Hepatocyte (in vitro differentiated cells): ENCODE measurements around the gene ADGRG6. TPM values are rescaled to one million over a fixed set of nuclear protein-coding genes. Genes with fewer than 3 reads are reported as not detected.
A peak's percentile ranks its signal among the peaks of the same experiment; 100 is the strongest.

ENCODE experiments used
- DNase-seq: peaks from one replicate; pipeline ENCODE4 v3.0.0-alpha.2; 2016; ENCODE audit warnings: low spot score
- H2AFZ ChIP-seq: fragments of 200-600 bp; sonication (generic); 2 replicates; pipeline ENCODE4 v1.6.0; 2016; ENCODE audit warnings: antibody characterized with exemption, mild to moderate bottlenecking
- H3K27ac ChIP-seq: fragments of 200-600 bp; sonication (generic); 2 replicates; pipeline ENCODE4 v1.5.1; 2016; ENCODE audit warnings: mild to moderate bottlenecking
- H3K27me3 ChIP-seq: fragments of 200-600 bp; sonication (generic); 2 replicates; pipeline ENCODE4 v1.6.1; 2016
- H3K36me3 ChIP-seq: fragments of 200-600 bp; sonication (generic); replicated peaks from 2 replicates; pipeline ENCODE4 v1.5.1; 2016; ENCODE audit warnings: low read depth; ENCODE audit not compliant: insufficient read depth
- H3K4me1 ChIP-seq: fragments of 200-600 bp; sonication (generic); 2 replicates; pipeline ENCODE4 v1.5.1; 2016; ENCODE audit warnings: mild to moderate bottlenecking, moderate library complexity; ENCODE audit not compliant: insufficient read depth
- H3K4me2 ChIP-seq: fragments of 200-600 bp; sonication (generic); 2 replicates; pipeline ENCODE4 v1.6.0; 2016
- H3K4me3 ChIP-seq: fragments of 200-600 bp; sonication (generic); 2 replicates; pipeline ENCODE4 v1.5.1; 2016; ENCODE audit warnings: mild to moderate bottlenecking
- H3K79me2 ChIP-seq: fragments of 200-600 bp; sonication (generic); 2 replicates; pipeline ENCODE4 v1.6.0; 2017; ENCODE audit warnings: mild to moderate bottlenecking
- H3K9me2 ChIP-seq: fragments of 200-600 bp; sonication (generic); replicated peaks from 2 replicates; pipeline ENCODE4 v1.6.0; 2017; ENCODE audit warnings: mild to moderate bottlenecking; ENCODE audit not compliant: insufficient read depth
- H3K9me3 ChIP-seq: fragments of 200-600 bp; sonication (generic); 2 replicates; pipeline ENCODE4 v1.5.1; 2016; ENCODE audit warnings: low read depth, mild to moderate bottlenecking
- H4K20me1 ChIP-seq: fragments of 200-600 bp; sonication (generic); 2 replicates; pipeline ENCODE4 v1.6.0; 2016; ENCODE audit warnings: mild to moderate bottlenecking; ENCODE audit not compliant: insufficient read depth, poor library complexity, severe bottlenecking
- EZH2 ChIP-seq: fragments of 200-600 bp; sonication (generic); IDR thresholded peaks from 2 replicates; pipeline ENCODE4 v1.6.1; 2016; ENCODE audit warnings: antibody characterized with exemption, mild to moderate bottlenecking, borderline replicate concordance
- EZH2phosphoT487 ChIP-seq: fragments of 200-600 bp; sonication (generic); IDR thresholded peaks from one replicate; pipeline ENCODE4 v1.6.1; 2018; ENCODE audit warnings: antibody characterized with exemption, mild to moderate bottlenecking, low read depth, moderate library complexity; ENCODE audit not compliant: unreplicated experiment, severe bottlenecking
- WGBS: methylation state at CpG from one replicate; pipeline ENCODE4 v1.1.6; 2016; ENCODE audit warnings: low lambda C conversion rate; ENCODE audit errors: missing lambda C conversion rate; 5-methylcytosine and 5-hydroxymethylcytosine counted together
- polyA plus RNA-seq: library from polyadenylated mRNA; unstranded; fragments of >200 nt; fragmentation: Nextera tagmentation; extraction: Ambion mirVana; gene quantifications from 2 replicates; pipeline ENCODE4 v1.2.1, GENCODE V29; 2016
- total RNA-seq: library from RNA; depleted of rRNA; stranded (reverse); fragments of >200 nt; gene quantifications from 2 replicates; pipeline ENCODE4 v1.2.3, GENCODE V29; 2014
- TF ChIP-seq, protein P1 (sequence below): fragments of 200-600 bp; sonication (generic); IDR thresholded peaks from 2 replicates; pipeline ENCODE4 v1.5.1; 2016; ENCODE audit warnings: antibody characterized with exemption, mild to moderate bottlenecking; ENCODE audit not compliant: poor library complexity

Gene ADGRG6
- total and polyA plus RNA-seq, 2 experiments from 2014 or later, result 13.9 to 92.0 TPM

DNA sequence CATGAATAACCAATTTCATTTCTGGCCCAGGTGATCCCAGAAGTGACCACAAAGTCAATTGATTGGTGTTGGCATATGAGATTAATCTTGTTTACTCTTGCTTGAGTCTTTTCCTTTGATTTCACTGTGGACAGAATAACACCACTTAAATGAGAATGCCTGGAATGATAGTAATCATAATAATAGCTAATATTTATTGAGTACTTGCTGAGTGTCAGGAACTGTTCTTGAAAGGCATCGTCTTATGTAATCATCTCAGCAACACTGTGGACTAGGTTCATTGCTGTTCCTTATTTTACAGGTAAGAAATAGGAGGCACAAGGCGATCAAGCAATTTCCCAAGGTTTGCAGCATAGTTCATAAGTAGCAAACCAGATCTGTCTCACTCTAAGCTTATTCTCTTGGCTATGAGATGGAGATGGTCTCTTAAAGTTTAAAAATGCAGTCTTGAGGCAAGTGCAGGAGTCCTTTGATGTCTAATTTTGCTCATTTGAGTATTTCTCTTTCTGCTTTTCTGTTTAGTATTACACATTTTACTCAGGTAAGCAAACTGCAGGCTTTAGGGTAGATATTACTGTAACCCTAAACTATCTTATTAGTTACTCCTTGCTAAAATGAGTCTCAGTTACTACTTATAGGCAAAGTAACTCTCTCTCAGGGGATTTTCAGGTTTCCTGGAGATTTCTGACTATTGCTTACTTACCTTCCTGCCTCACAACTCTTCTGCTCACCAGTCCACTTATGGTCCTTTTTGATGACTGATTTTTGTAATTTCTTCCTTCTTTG lies 6.3 kb downstream of the ADGRG6 start:
- WGBS, result 71% methylated on average over 2 of the region's 2 CpGs
- Histone ChIP-seq H3K4me2 (no peak overlapping the region), H4K20me1 (no peaks in the 10 kb centered on the region), H3K4me1 (no peaks in the 10 kb centered on the region), H3K9me2 (no peaks in the 10 kb centered on the region), H3K27me3 (no peaks in the 10 kb centered on the region), H2AFZ (no peak overlapping the region), H3K9me3 (no peaks in the 10 kb centered on the region), H3K79me2 (peaks cover 64% of the 10 kb centered on the region), H3K27ac (no peak overlapping the region), H3K36me3 (no peaks in the 10 kb centered on the region), H3K4me3 (no peak overlapping the region)
- no peak for TF ChIP-seq EZH2phosphoT487
- TF ChIP-seq, protein P1, sequence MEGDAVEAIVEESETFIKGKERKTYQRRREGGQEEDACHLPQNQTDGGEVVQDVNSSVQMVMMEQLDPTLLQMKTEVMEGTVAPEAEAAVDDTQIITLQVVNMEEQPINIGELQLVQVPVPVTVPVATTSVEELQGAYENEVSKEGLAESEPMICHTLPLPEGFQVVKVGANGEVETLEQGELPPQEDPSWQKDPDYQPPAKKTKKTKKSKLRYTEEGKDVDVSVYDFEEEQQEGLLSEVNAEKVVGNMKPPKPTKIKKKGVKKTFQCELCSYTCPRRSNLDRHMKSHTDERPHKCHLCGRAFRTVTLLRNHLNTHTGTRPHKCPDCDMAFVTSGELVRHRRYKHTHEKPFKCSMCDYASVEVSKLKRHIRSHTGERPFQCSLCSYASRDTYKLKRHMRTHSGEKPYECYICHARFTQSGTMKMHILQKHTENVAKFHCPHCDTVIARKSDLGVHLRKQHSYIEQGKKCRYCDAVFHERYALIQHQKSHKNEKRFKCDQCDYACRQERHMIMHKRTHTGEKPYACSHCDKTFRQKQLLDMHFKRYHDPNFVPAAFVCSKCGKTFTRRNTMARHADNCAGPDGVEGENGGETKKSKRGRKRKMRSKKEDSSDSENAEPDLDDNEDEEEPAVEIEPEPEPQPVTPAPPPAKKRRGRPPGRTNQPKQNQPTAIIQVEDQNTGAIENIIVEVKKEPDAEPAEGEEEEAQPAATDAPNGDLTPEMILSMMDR, result no peak
- TF ChIP-seq EZH2, result no peak
- no peak for DNase-seq

DNA sequence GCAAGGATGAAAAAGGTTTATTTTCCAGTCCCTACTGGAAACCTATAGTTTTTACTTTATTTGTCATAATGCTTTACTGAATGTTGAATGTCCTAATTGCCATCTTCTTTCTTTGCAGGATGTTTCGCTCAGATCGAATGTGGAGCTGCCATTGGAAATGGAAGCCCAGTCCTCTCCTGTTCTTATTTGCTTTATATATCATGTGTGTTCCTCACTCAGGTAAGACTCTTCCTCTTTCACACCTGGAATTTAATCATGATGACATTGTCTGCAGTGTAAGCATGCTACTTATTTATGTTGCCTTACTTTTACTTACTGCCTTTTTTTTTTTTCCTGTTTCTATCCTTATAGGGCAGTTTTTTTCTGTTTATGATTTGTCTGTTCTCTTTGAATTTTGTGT lies 7.6 kb downstream of the ADGRG6 start:
- H4K20me1 ChIP-seq, result no peaks in the 10 kb centered on the region
- H3K27me3 ChIP-seq, result no peaks in the 10 kb centered on the region
- no peak overlapping the region for H3K4me3 ChIP-seq
- no peaks in the 10 kb centered on the region for H3K36me3 ChIP-seq
- no peak overlapping the region for H3K4me2 ChIP-seq
- peaks cover 51% of the 10 kb centered on the region for H3K79me2 ChIP-seq
- DNase-seq, result no peak
- H3K4me1 ChIP-seq, result no peaks in the 10 kb centered on the region
- H2AFZ ChIP-seq, result no peak overlapping the region
- H3K9me2 ChIP-seq, result no peaks in the 10 kb centered on the region
- 95% methylated on average over 2 of the region's 2 CpGs for WGBS
- H3K9me3 ChIP-seq, result no peaks in the 10 kb centered on the region
- no peak overlapping the region for H3K27ac ChIP-seq
- TF ChIP-seq EZH2 (no peak), EZH2phosphoT487 (no peak)
- TF ChIP-seq, protein P1, result no peak

DNA sequence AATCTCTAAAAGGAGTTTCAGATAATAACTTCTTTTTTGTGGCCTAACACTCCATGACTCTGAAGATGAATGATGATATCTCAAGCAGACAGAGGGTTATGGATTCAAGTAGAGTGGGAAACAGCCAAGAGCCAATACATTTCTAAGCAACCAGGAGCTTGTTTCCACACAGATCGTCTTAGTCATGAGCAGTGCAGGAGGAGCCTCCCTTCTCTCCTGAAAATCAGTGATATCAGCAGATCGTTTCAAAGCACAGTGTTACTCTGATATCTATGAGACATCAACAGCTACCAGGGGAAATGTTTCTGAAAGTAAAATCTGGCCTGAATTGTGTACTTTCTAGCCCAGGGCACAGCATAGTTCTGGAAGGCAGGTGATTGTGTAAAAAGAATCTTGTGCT lies 11.5 kb downstream of the ADGRG6 start:
- peak overlapping the region; percentile 19 for H3K27ac ChIP-seq
- 24% methylated on average over 2 of the region's 2 CpGs for WGBS
- H3K79me2 ChIP-seq, result peaks cover 24% of the 10 kb centered on the region
- no peak for TF ChIP-seq EZH2phosphoT487
- TF ChIP-seq, protein P1, result no peak
- TF ChIP-seq EZH2, result no peak
- H3K4me1 ChIP-seq, result no peaks in the 10 kb centered on the region
- no peaks in the 10 kb centered on the region for H3K9me2 ChIP-seq
- DNase-seq, result peak; percentile 37
- H3K9me3 ChIP-seq, result no peaks in the 10 kb centered on the region
- H3K27me3 ChIP-seq, result no peaks in the 10 kb centered on the region
- H4K20me1 ChIP-seq, result no peaks in the 10 kb centered on the region
- no peak overlapping the region for H2AFZ ChIP-seq
- peak overlapping the region; percentile 11 for H3K4me2 ChIP-seq
- H3K4me3 ChIP-seq, result no peak overlapping the region
- no peaks in the 10 kb centered on the region for H3K36me3 ChIP-seq
